Type B pancreatic cell (in vitro differentiated cells): ENCODE results near the gene TIMM9. TPM values are rescaled to one million over a fixed set of nuclear protein-coding genes. Genes with fewer than 3 reads are reported as not detected.
"Not testable (repeated sequence)": the region's sequence is repeated elsewhere in the genome, so short reads cannot be mapped to it uniquely, and the experiment has no call there.

Experiments
- DNase-seq: peaks from one replicate; pipeline ENCODE4 v3.0.0; 2021; ENCODE audit warnings: mixed read lengths; ENCODE audit not compliant: unreplicated experiment; ENCODE audit errors: extremely low spot score
- H3K27ac Mint-ChIP-seq: 2 replicates; pipeline ENCODE4 v1.8.0; 2021; ENCODE audit warnings: mild to moderate bottlenecking, mixed read lengths
- H3K27me3 Mint-ChIP-seq: 2 replicates; pipeline ENCODE4 v1.8.0; 2021; ENCODE audit warnings: mixed read lengths
- H3K36me3 Mint-ChIP-seq: 2 replicates; pipeline ENCODE4 v1.8.0; 2021; ENCODE audit warnings: mixed read lengths
- H3K4me1 Mint-ChIP-seq: one replicate; pipeline ENCODE4 v1.8.0; 2021; ENCODE audit warnings: mixed read lengths; ENCODE audit not compliant: unreplicated experiment
- H3K4me3 Mint-ChIP-seq: 2 replicates; pipeline ENCODE4 v1.8.0; 2021; ENCODE audit warnings: mild to moderate bottlenecking, mixed read lengths
- H3K9me3 Mint-ChIP-seq: 2 replicates; pipeline ENCODE4 v1.8.0; 2021; ENCODE audit warnings: mixed read lengths
- total RNA-seq: library from RNA; stranded (reverse); gene quantifications from 2 replicates; pipeline ENCODE4 v1.2.1, GENCODE V29; 2021; ENCODE audit warnings: low replicate concordance
- TF ChIP-seq, protein P1 (sequence below): fragments of 200-600 bp; sonication (generic); conservative IDR thresholded peaks from 2 replicates; pipeline ENCODE4 v1.5.0; 2021; ENCODE audit warnings: antibody characterized with exemption, mild to moderate bottlenecking

The TIMM9 gene
- total RNA-seq, 1 donor from 2014 or later, result 46.0 TPM

GRCh38 chr14:58439476-58439875 lies 12.1 kb upstream of the TIMM9 start:
- H3K4me1 Mint-ChIP-seq, result no peaks in the 10 kb centered on the region
- peaks cover 20% of the 10 kb centered on the region for H3K36me3 Mint-ChIP-seq
- DNase-seq, result no peak
- no peaks in the 10 kb centered on the region for H3K27me3 Mint-ChIP-seq
- TF ChIP-seq, protein P1, sequence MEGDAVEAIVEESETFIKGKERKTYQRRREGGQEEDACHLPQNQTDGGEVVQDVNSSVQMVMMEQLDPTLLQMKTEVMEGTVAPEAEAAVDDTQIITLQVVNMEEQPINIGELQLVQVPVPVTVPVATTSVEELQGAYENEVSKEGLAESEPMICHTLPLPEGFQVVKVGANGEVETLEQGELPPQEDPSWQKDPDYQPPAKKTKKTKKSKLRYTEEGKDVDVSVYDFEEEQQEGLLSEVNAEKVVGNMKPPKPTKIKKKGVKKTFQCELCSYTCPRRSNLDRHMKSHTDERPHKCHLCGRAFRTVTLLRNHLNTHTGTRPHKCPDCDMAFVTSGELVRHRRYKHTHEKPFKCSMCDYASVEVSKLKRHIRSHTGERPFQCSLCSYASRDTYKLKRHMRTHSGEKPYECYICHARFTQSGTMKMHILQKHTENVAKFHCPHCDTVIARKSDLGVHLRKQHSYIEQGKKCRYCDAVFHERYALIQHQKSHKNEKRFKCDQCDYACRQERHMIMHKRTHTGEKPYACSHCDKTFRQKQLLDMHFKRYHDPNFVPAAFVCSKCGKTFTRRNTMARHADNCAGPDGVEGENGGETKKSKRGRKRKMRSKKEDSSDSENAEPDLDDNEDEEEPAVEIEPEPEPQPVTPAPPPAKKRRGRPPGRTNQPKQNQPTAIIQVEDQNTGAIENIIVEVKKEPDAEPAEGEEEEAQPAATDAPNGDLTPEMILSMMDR, result no peak
- no peak overlapping the region for H3K4me3 Mint-ChIP-seq
- no peak overlapping the region for H3K27ac Mint-ChIP-seq
- no peaks in the 10 kb centered on the region for H3K9me3 Mint-ChIP-seq

DNA sequence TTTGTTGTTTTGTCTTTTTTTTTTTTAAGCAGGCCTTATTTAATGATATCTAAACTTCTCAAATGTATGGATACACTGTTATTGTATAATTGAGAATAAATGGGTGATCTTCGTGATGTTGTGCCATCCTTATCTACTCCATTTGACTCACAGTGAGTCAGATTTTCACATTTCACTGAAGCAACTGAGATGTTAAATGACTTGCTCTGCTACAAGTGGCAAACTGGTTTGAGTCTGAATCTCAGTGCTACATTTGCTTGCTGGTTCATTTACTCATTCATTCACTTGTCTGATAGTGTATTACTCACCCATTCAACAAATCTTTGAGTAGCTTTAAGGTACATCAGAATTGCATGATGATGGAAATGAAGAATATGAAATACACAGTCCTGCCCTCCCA lies 2.8 kb upstream of the TIMM9 start:
- DNase-seq, result no peak
- H3K27ac Mint-ChIP-seq, result no peak overlapping the region
- H3K27me3 Mint-ChIP-seq, result peaks cover 3% of the 10 kb centered on the region
- peaks cover 17% of the 10 kb centered on the region for H3K4me1 Mint-ChIP-seq
- H3K4me3 Mint-ChIP-seq, result peak overlapping the region; percentile 72
- peaks cover 6% of the 10 kb centered on the region for H3K36me3 Mint-ChIP-seq
- no peaks in the 10 kb centered on the region for H3K9me3 Mint-ChIP-seq
- TF ChIP-seq, protein P1, result no peak

GRCh38 chr14:58428118-58428683 lies 870 bp upstream of the TIMM9 start:
- peaks cover 21% of the 10 kb centered on the region for H3K4me1 Mint-ChIP-seq
- TF ChIP-seq, protein P1, result no peak
- peaks cover 3% of the 10 kb centered on the region for H3K36me3 Mint-ChIP-seq
- H3K4me3 Mint-ChIP-seq, result peak overlapping the region; percentile 99
- H3K9me3 Mint-ChIP-seq, result no peaks in the 10 kb centered on the region
- DNase-seq, result no peak
- H3K27ac Mint-ChIP-seq, result peak overlapping the region; percentile 97
- H3K27me3 Mint-ChIP-seq, result peaks cover 3% of the 10 kb centered on the region

DNA sequence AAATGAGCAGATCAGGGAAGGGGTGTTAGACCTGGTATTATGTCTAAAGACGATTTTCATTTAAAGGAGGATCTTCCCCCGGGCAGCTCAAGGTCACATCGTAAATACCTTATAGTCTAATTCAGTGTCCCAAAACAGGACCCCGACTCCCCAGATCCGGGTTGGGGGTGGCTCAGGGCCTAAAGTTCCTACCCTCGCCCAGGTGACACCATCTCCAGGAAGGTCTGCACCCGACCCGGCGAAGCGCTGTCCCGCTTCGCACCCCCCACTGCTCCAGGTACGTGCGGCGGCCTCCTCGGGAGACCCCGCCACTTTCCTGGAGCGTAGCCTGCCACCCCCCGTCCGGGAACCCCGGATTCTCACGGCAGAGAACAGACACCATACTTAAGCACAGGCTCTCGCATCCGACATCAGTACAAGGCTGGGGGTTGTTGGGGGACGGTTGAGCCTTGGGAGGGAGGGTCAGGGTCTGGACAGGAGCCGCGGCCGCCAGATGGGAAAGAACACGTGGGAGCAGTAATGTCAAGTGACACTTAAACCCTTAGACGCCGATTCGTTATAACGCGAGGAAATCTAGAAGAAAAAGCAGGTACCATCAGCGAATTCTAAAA lies 556 bp downstream of the TIMM9 start:
- peak overlapping the region; percentile 99 for H3K4me3 Mint-ChIP-seq
- H3K27me3 Mint-ChIP-seq, result peaks cover 3% of the 10 kb centered on the region
- peaks cover 3% of the 10 kb centered on the region for H3K36me3 Mint-ChIP-seq
- TF ChIP-seq, protein P1, result no peak
- H3K4me1 Mint-ChIP-seq, result peaks cover 21% of the 10 kb centered on the region
- H3K9me3 Mint-ChIP-seq, result no peaks in the 10 kb centered on the region
- peak; percentile 74 for DNase-seq
- peak overlapping the region; percentile 97 for H3K27ac Mint-ChIP-seq

DNA sequence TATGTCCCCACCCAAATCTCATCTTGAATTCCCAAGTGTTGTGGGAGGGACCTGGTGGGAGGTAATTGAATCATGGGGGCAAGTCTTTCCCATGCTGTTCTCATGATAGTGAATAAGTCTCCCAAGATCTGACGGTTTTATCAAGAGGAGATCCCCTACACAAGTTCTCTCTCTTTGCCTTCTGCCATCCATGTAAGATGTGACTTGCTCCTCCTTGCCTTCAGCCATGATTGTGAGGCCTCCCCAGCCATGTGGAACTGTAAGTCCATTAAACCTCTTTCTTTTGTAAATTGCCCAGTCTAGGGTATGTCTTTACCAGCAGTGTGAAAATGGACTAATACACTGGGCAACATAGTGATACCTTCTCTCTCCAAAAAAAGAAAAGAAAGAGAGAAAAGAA lies 10.4 kb downstream of the TIMM9 start:
- not testable (repeated sequence) for H3K9me3 Mint-ChIP-seq, DNase-seq, H3K4me3 Mint-ChIP-seq, H3K27me3 Mint-ChIP-seq, H3K27ac Mint-ChIP-seq, H3K4me1 Mint-ChIP-seq
- peaks cover 36% of the 10 kb centered on the region for H3K36me3 Mint-ChIP-seq

DNA sequence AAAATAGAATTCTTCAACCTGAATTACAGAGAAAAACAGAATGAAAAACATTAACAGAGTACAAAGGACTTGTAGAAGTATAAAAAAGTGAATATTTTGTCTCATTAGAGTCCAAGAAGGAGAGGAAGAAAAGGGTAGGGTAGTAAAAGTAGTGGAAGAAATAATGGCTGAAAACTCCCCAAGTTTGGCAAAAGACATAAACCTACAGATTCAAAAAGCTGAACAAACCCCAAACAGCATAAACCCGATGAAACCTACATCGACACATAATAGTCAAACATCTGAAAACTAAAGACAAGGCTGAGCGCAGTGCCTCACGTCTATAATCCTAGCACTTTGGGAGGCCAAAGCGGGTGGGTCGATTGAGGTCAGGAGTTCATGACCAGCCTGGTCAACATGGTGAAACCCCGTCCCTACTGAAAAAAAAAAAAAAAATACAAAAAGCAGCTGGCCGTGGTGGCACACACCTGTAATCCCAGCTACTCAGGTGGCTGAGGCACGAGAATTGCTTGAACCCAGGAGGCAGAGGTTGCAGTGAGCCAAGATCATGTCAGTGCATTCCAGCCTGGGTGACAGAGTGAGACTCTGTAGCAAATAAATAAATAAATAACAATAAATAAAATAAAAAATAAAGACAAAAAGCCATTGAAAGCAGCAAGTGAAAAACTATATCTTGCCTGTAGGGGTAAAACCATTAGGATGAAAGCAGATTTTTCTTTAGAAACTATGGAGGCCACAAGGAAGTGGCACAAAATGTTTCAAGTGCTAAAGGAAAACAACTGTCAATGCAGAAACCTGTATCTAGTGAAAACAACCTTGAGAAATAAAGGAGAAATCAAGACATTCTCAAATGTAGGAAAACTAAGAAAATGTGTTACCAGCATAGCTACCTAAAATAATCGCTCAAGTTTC lies 11.4 kb downstream of the TIMM9 start:
- Mint-ChIP-seq H3K27me3 (no peaks in the 10 kb centered on the region), H3K9me3 (no peaks in the 10 kb centered on the region), H3K4me3 (no peak overlapping the region), H3K36me3 (peaks cover 37% of the 10 kb centered on the region), H3K27ac (no peak overlapping the region), H3K4me1 (no peaks in the 10 kb centered on the region)
- TF ChIP-seq, protein P1, result peak; percentile 39
- DNase-seq, result no peak
